ENCODE measurements around the gene POU3F1. TPM values are rescaled to one million over a fixed set of nuclear protein-coding genes. Genes with fewer than 3 reads are reported as not detected.
A peak's percentile ranks its signal among the peaks of the same experiment; 100 is the strongest.

POU3F1 gene
- total RNA-seq, 4 donors from 2014 or later, result 2.1 to 4.5 (median 2.8) TPM

DNA sequence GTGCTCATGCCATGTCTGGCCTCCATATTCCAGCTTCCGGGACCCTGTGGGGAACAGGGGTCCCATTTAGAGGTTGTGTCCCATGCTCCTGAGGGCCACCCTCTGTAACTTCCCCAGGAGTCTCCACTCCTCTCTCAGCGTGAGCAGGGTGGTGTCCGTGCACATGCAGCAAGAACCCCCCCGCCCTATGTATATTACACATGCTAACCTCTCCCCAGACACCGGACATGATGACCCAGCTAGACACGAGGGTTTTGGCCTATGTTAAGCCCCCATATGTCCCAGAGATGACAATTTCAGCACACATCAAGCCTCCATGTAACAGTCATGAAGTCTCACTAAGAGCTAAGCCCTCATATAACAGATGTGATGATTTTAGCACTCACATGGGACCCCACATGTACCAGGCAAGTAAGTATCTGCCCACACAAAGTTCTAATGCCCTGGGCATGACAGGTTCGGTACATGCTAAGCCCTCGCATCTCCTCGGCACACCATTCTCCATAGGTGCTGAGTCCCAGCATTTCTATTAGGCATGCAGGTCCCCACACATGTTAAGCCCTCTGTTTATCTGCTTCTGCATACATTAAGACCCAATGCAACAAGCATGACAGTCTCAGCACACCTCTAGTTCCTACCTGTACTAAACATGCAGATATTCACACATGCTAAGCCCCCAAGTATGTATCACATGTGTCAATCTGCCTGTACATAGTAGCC is 48.3 kb downstream of the POU3F1 start:
- Histone ChIP-seq H3K9me3 (no peaks in the 10 kb centered on the region), H3K36me3 (peaks cover 0 to 25% (median 0%) of the 10 kb centered on the region in 3 donors), H3K4me1 (peaks cover 39 to 88% (median 68%) of the 10 kb centered on the region in 3 donors), H3K27me3 (no peaks in the 10 kb centered on the region), H3K27ac (peak overlapping the region in 3 of 4 donors; percentile 83 to 92 (median 91)), H3K4me3 (no peak overlapping the region)
- intact Hi-C loops (cut with DNase I), result no loop called here
- DNase-seq, result no peak
- no peak for TF ChIP-seq POLR2A (IDR thresholded peaks at IDR 0.05)
- TF ChIP-seq, protein P1, sequence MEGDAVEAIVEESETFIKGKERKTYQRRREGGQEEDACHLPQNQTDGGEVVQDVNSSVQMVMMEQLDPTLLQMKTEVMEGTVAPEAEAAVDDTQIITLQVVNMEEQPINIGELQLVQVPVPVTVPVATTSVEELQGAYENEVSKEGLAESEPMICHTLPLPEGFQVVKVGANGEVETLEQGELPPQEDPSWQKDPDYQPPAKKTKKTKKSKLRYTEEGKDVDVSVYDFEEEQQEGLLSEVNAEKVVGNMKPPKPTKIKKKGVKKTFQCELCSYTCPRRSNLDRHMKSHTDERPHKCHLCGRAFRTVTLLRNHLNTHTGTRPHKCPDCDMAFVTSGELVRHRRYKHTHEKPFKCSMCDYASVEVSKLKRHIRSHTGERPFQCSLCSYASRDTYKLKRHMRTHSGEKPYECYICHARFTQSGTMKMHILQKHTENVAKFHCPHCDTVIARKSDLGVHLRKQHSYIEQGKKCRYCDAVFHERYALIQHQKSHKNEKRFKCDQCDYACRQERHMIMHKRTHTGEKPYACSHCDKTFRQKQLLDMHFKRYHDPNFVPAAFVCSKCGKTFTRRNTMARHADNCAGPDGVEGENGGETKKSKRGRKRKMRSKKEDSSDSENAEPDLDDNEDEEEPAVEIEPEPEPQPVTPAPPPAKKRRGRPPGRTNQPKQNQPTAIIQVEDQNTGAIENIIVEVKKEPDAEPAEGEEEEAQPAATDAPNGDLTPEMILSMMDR (IDR thresholded peaks at IDR 0.05), result no peak
- WGBS, 2 donors, result 61 to 83% methylated on average over 8 to 9 of the region's 9 CpGs

DNA sequence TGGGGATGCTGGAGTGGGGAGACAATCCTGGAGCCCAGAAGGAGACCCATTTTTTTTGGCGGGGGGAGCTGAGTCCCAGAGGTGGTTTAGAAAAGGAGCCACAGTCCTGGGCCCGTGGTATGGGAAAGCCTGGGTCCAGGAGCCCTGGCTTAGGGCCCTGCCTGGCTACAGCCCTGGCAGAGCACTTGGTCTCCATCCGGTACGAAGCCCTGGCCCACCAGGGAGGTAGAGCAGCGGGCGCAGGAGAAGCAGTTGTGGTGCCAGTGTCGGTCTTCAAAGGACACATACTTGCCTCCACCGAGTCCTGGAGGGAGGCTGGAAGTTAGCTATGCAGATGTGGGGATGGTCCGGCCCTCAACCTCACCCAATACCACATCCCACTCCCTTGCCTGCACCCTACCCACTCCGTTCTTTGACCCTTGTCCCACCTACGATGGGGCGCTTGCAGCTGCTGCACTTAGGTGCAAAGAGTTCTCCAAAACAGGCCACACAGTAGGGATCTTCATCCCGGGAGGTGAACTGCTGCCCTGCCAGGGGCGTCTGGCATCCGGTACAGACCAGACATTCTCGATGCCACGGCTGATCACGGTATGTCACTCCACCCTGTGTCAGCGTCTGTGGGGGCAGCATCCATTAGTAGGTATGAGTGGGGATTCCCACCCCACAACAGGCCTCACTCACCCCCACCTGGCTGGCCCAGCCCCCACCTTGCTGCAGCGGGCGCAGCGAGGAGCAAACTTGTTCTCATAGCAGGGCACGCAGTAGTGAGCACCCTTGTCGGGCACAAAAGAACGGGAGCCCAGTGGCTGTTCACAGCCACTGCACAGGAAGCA is 49.1 kb downstream of the POU3F1 start:
- 86 to 88% methylated on average over 9 to 15 of the region's 25 CpGs for WGBS, 2 donors
- Histone ChIP-seq H3K9me3 (no peaks in the 10 kb centered on the region), H3K4me1 (peaks cover 39 to 80% (median 60%) of the 10 kb centered on the region in 3 donors), H3K36me3 (peaks cover 0 to 25% (median 0%) of the 10 kb centered on the region in 3 donors), H3K4me3 (no peak overlapping the region), H3K27ac (peak overlapping the region; percentile 83 to 92 (median 90)), H3K27me3 (no peaks in the 10 kb centered on the region)
- TF ChIP-seq, protein P1 (IDR thresholded peaks at IDR 0.05), result no peak
- no peak for TF ChIP-seq POLR2A (IDR thresholded peaks at IDR 0.05)
- intact Hi-C loops (cut with DNase I), result no loop called here
- no peak for DNase-seq

DNA sequence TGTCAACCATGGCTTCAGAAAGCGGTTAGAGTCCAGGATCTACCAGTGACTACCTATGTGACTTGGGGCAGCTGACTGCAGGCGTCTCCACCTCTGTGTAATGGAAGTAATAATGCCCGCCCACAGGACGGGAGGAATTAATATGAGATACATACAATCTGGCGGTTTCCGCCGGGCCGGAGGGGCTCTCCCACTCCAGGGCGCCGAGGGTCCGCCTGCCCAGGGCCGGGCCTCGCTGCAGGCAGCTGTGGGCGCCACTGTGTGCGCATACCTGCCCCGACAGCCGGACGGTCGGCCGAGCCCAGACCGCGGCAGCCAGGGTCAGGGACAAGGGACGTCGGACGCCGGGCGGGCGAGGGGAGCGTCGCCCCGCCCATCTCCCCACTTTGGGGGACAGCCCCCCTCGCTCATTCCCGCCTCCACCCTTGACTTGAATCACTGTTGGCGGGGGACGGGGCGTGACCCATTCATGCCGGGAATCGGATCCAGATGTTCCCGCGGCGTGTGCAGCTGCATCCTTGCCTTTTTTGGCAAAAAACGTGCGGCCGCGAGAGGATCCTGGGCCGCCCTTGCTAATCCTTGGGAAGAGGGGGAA is 50.7 kb downstream of the POU3F1 start:
- WGBS, 2 donors, result 1 to 10% methylated on average over 22 to 40 of the region's 46 CpGs
- intact Hi-C loops (cut with DNase I), result no loop called here
- peak; percentile 32 for DNase-seq
- no peaks in the 10 kb centered on the region for H3K27me3 ChIP-seq
- TF ChIP-seq, protein P1 (IDR thresholded peaks at IDR 0.05), result no peak
- TF ChIP-seq POLR2A (IDR thresholded peaks at IDR 0.05), result peak in 1 of 4 donors; percentile 50
- peak overlapping the region; percentile 83 to 92 (median 90) for H3K27ac ChIP-seq
- peaks cover 0 to 25% (median 0%) of the 10 kb centered on the region in 3 donors for H3K36me3 ChIP-seq
- H3K4me1 ChIP-seq, result peaks cover 28 to 64% (median 46%) of the 10 kb centered on the region in 3 donors
- no peaks in the 10 kb centered on the region for H3K9me3 ChIP-seq
- peak overlapping the region; percentile 48 to 72 (median 60) for H3K4me3 ChIP-seq

DNA sequence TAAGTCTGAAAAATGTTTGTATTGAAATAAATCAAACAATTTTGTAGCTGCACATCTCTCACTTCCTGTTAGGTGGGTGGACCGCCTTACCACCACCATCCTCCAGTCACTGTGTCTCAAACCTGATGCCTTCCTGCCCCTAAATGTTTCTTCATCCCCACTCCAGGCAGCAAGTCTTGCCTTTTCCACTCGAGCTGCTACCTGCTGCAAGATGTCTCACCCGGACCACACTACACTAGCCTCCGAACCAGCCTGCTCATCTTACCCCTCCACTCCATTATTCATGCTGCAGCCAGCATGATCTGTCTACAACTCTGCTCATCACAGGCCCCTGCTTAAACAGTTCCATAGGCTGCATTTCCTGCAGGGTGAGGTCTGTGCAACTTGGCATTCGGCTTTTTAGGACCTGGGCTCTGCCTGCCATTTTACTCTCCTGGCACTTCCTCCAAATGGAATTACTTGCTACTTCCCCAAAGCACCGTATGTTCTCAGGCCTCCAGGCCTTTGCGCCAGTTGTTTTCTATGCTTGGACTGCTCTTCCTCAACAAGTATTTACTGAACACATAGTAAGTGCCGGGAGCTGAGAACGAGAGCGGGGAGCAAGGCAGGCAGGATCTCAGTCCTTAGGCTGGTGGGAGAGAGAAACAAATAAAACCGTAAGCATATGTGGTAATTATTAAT is 51.6 kb downstream of the POU3F1 start:
- no peak for DNase-seq
- TF ChIP-seq POLR2A (IDR thresholded peaks at IDR 0.05), result no peak
- TF ChIP-seq, protein P1 (IDR thresholded peaks at IDR 0.05), result no peak
- H3K36me3 ChIP-seq, result peaks cover 0 to 25% (median 0%) of the 10 kb centered on the region in 3 donors
- peak overlapping the region; percentile 83 to 92 (median 90) for H3K27ac ChIP-seq
- 35 to 56% methylated on average over 9 to 11 of the region's 11 CpGs for WGBS, 2 donors
- H3K4me1 ChIP-seq, result peaks cover 20 to 62% (median 42%) of the 10 kb centered on the region in 3 donors
- no peaks in the 10 kb centered on the region for H3K27me3 ChIP-seq
- intact Hi-C loops (cut with DNase I), result no loop called here
- H3K4me3 ChIP-seq, result peak overlapping the region; percentile 48 to 72 (median 60)
- H3K9me3 ChIP-seq, result no peaks in the 10 kb centered on the region

Small RNA genes lying within 50 kb of the gene (small RNA-seq; reads per million reads assigned to genes)
- 0.28 to 1.8 (median 0.40) reads per million in 4 donors for gene MIR3659

Other genes starting within 250 kb of the POU3F1 start
- gene C1orf122, start 239.0 kb downstream of the POU3F1 start, total RNA-seq, result 10 to 100 TPM; 40.9 to 60.2 (median 52.1) TPM
- 10 to 100 TPM; 19.9 to 26.0 (median 21.1) TPM for gene YRDC, start 238.6 kb downstream of the POU3F1 start, total RNA-seq
- gene MTF1, start 187.2 kb downstream of the POU3F1 start, total RNA-seq, result 10 to 100 TPM in 2 of 4 donors, 1 to 10 TPM in 2; 6.3 to 13.4 (median 9.9) TPM
- gene INPP5B, start 99.7 kb downstream of the POU3F1 start, total RNA-seq, result 10 to 100 TPM in 3 of 4 donors, 1 to 10 TPM in 1; 6.2 to 20.4 (median 13.7) TPM
- 10 to 100 TPM; 33.9 to 49.7 (median 44.4) TPM for gene SF3A3, start 56.8 kb downstream of the POU3F1 start, total RNA-seq
- 10 to 100 TPM in 3 of 4 donors, 1 to 10 TPM in 1; 6.2 to 18.7 (median 12.4) TPM for gene FHL3, start 41.3 kb downstream of the POU3F1 start, total RNA-seq
- 10 to 100 TPM; 38.5 to 71.5 (median 54.5) TPM for gene UTP11, start 34.1 kb downstream of the POU3F1 start, total RNA-seq

Data from esophagus squamous epithelium (tissue), 5 donors.